Ovary (tissue), 9 donors: ENCODE results near the gene LCN10. TPM values are rescaled to one million over a fixed set of nuclear protein-coding genes. Genes with fewer than 3 reads are reported as not detected.

Experiments used
- DNase-seq, 5 donors: peaks; one replicate each; pipeline ENCODE4 v3.0.0-alpha.2; 2019 to 2020
- H3K27ac ChIP-seq, 2 donors: fragments of 200-600 bp; one replicate each; pipeline versions ENCODE4 v1.5.1 to v1.8.0; 2019 to 2022
- H3K27me3 ChIP-seq: fragments of 200-600 bp; one replicate; pipeline ENCODE4 v1.8.0; 2022
- H3K36me3 ChIP-seq: fragments of 200-600 bp; sonication (generic); one replicate; pipeline ENCODE4 v1.5.1; 2019
- H3K4me1 ChIP-seq: one replicate; pipeline ENCODE4 v1.8.1; 2013; ENCODE audit warnings: mild to moderate bottlenecking, moderate library complexity; ENCODE audit not compliant: insufficient read depth
- H3K4me3 ChIP-seq: fragments of 200-600 bp; sonication (generic); one replicate; pipeline ENCODE4 v1.5.1; 2017
- H3K9me3 ChIP-seq, 2 donors: fragments of 200-600 bp in 1 of 2; sonication (generic) in 1 of 2; one replicate each; pipeline versions ENCODE4 v1.5.1 to v1.8.1; 2013 to 2019; ENCODE audit warnings: mild to moderate bottlenecking in 1 of 2, moderate library complexity in 1 of 2
- EP300 ChIP-seq: sonication (generic); formaldehyde crosslinking; IDR thresholded peaks from one replicate; pipeline ENCODE4 v1.6.1; 2017; ENCODE audit warnings: antibody characterized with exemption
- POLR2A ChIP-seq: fragments of 450-650 bp; IDR thresholded peaks from one replicate; pipeline ENCODE4 v1.6.1; 2017; ENCODE audit warnings: antibody characterized with exemption, mild to moderate bottlenecking, moderate library complexity
- WGBS, 3 donors: extraction: QIAGEN DNeasy Blood & Tissue Kit in 1 of 3; methylation state at CpG; one replicate each; pipeline versions ENCODE4 v1.1.5 to v1.1.7; 2013 to 2017; 5-methylcytosine and 5-hydroxymethylcytosine counted together
- intact Hi-C, 4 donors: fragments of 100-400 bp; cut with DNase I; formaldehyde crosslinking; loops; one replicate each; pipeline versions ENCODE4 v1.11.0 to v1.15.1; 2022 to 2023
- polyA plus RNA-seq, 2 donors: library from polyadenylated mRNA; stranded (reverse); fragments of 200-250 nt in 1 of 2; fragments of 350-450 nt in 1 of 2; fragmentation: Illumina TruSeq in 1 of 2; extraction: RNeasy Lipid Tissue Mini Kit (QIAGEN cat#74804) in 1 of 2; gene quantifications; one replicate each; pipeline ENCODE4 v1.2.3, GENCODE V29; 2013 to 2014
- total RNA-seq, 7 donors: library from RNA; depleted of rRNA in 2 of 7; stranded (reverse); fragments of >200 nt in 2 of 7; fragmentation: NEBNext Ultra II Directional in 3 of 7; extraction: Animal tissue kit (Norgen Biotek cat#: 25700) in 3 of 7; gene quantifications; one replicate each; pipeline versions ENCODE4 v1.1.0 to v1.2.4, GENCODE V29; 2016 to 2023
- TF ChIP-seq, protein P1 (sequence below), 3 donors: fragments of 450-650 bp in 2 of 3; fragments of 200-600 bp in 1 of 3; IDR thresholded peaks; one replicate each; pipeline versions ENCODE4 v1.5.1 to v1.8.0; 2016 to 2022; ENCODE audit warnings: antibody characterized with exemption in 3 of 3, mild to moderate bottlenecking in 1 of 3
- donor health status: DM: no; HTN: no; CAD: no; lungs with moderate emphysema.
- donor health status: DM: no; HTN: no; CAD: no.
- donor health status: Bipolar disorder and iron deficiency.
- donor health status: DM: yes; HTN: yes; CAD: no.
- donor health status: DM: no; HTN: no; CAD: no.
- donor health status: DM: yes; HTN: yes; CAD: no.

Gene LCN10
- total and polyA plus RNA-seq, 9 donors: 1.4 to 45.4 (median 4.5) TPM

DNA sequence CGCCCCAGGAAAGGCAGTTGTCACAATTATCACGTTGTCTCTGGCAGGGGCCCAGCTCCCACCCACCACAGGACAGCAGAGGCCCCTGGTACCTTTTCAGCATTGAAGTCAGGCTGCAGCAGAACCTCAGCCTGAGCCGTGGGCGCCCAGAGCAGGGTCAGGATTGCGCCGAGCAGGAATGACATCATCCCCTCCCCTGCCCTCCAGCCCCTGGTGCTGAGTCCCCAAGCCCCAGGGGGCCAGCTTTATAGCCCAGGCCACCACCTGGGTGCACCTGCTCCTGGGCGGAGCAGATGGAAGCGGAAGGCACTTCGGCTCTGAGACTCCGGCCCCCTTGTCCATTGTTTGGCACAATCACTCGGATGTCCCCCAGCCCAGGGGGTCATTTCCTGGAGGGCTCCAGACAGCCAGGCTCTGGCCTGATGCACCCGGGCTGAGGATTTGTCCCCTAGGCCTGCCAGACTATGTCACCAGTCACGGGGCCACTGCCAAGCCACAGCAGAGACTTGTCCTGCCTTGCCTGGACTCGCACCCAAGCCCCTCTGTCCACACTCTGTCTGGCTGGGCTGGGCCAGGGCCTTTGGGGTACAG lies 21.7 kb upstream of the LCN10 start, which contains the start of gene LCN15:
Gene LCN15, minus strand, starts transcription at position 218 of the 591 bp plus-strand sequence. Its CDS starts 30 bp downstream, at position 188.
- Histone ChIP-seq H3K4me1 (no peaks in the 10 kb centered on the region), H3K27ac (no peak within 1 kb of the TSS), H3K36me3 (no peaks in the 10 kb centered on the region), H3K4me3 (no peak within 1 kb of the TSS), H3K9me3 (no peaks in the 10 kb centered on the region), H3K27me3 (no peaks in the 10 kb centered on the region)
- 72 to 78% (median 73%) methylated on average over 8 to 14 of the region's 14 CpGs for WGBS, 3 donors
- DNase-seq: peak in 1 of 5 donors; percentile 30
- TF ChIP-seq, protein P1, sequence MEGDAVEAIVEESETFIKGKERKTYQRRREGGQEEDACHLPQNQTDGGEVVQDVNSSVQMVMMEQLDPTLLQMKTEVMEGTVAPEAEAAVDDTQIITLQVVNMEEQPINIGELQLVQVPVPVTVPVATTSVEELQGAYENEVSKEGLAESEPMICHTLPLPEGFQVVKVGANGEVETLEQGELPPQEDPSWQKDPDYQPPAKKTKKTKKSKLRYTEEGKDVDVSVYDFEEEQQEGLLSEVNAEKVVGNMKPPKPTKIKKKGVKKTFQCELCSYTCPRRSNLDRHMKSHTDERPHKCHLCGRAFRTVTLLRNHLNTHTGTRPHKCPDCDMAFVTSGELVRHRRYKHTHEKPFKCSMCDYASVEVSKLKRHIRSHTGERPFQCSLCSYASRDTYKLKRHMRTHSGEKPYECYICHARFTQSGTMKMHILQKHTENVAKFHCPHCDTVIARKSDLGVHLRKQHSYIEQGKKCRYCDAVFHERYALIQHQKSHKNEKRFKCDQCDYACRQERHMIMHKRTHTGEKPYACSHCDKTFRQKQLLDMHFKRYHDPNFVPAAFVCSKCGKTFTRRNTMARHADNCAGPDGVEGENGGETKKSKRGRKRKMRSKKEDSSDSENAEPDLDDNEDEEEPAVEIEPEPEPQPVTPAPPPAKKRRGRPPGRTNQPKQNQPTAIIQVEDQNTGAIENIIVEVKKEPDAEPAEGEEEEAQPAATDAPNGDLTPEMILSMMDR (IDR thresholded peaks at IDR 0.05): no peak
- TF ChIP-seq EP300: no peak
- TF ChIP-seq POLR2A: no peak
- intact Hi-C loops: no loop called here

DNA sequence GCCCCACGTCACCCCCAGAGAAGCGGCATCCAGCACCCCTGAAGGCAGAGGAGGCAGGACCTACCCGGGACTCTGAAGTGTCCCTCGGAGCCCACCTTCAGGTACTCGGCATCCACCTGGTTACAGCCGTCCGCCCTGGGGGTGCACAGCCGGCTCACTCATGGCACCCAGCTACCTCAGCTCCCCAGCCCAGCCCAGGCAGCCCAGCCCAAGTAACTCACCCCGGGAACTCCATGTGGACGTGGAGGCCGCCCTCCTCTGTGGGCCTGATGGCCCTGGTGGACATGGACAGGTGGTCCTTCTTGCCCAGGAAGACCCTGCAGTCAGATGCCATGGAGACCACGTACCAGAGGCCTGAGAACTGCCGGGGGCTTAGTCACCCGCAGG lies 20.9 kb upstream of the LCN10 start:
- 71 to 78% (median 78%) methylated on average over 14 of the region's 14 CpGs for WGBS, 3 donors
- H3K9me3 ChIP-seq: no peaks in the 10 kb centered on the region
- TF ChIP-seq EP300 (no peak), POLR2A (no peak)
- TF ChIP-seq, protein P1 (IDR thresholded peaks at IDR 0.05): no peak
- H3K27me3 ChIP-seq: no peaks in the 10 kb centered on the region
- H3K4me1 ChIP-seq: no peaks in the 10 kb centered on the region
- no peak overlapping the region for H3K27ac ChIP-seq
- intact Hi-C loops: no loop called here
- peak in 2 of 5 donors; percentile 21 to 28 for DNase-seq
- H3K4me3 ChIP-seq: no peak overlapping the region
- no peaks in the 10 kb centered on the region for H3K36me3 ChIP-seq

DNA sequence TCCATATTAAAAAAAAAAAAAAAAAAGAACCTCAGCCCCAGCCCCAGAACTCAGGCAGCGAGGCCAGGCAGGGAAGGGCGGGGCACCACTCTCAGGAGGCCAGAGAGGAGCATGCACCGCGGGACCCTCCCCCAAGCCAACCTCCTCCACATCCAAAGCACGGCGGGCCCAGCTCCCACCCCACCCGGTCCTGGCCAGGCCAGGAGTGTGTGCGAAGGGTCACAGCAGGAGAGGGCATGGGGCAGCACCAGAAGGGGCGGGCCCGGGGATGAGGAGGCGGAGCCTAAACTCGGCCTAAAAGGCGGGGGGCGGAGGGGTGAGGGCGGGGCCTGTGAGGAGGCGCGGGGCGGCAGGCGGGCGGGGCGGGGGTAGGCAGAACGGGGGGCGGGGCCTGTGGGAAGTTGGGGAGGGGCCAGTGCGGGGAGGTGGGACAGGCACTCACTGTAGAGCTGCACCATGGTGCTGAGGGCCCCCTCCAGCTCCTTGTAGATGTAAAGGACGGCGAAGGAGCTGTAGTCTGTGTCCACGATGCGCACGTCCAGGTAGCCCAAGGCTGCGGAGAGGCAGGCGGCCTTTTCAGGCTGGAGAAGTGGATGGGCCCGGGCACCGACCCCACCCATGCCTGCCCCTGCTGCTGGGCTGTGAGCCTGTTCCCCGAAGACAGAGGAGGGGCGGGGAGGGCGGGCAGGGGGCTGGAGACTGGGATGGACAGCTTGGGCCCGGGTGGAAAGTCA lies 20.3 kb upstream of the LCN10 start:
- DNase-seq: peak; percentile 32 to 59 (median 49)
- TF ChIP-seq, protein P1 (IDR thresholded peaks at IDR 0.05): no peak
- TF ChIP-seq POLR2A (no peak), EP300 (no peak)
- no peaks in the 10 kb centered on the region for H3K9me3 ChIP-seq
- no peaks in the 10 kb centered on the region for H3K27me3 ChIP-seq
- 7 to 14% (median 13%) methylated on average over 36 to 37 of the region's 37 CpGs for WGBS, 3 donors
- no peaks in the 10 kb centered on the region for H3K4me1 ChIP-seq
- intact Hi-C loops: no loop called here
- H3K36me3 ChIP-seq: no peaks in the 10 kb centered on the region
- H3K27ac ChIP-seq: no peak overlapping the region
- H3K4me3 ChIP-seq: no peak overlapping the region

DNA sequence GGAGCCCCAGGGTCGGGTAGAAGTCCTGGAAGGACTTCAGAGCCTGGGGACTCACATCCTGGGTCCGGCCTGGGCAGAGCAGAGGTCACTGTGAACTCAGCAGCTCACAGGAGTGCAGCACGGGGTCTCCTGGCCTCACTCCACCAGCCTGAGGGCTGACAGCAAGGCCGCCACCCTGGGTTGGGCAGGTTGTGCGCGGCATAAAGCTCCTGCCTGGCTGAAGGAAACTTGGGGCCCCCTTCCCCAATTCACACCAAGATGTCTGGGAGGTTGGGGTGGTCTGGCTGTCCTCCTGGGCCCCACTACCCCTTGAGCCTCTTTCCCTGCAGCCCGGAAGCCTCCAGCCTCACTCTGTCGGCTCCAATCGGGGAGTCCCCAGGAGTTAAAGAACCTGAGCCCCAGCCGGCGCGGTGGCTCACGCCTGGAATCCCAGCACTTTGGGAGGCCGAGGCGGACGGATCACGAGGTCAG lies 19.5 kb upstream of the LCN10 start:
- H3K36me3 ChIP-seq: no peaks in the 10 kb centered on the region
- intact Hi-C loops: no loop called here
- no peaks in the 10 kb centered on the region for H3K4me1 ChIP-seq
- TF ChIP-seq, protein P1 (IDR thresholded peaks at IDR 0.05): no peak
- TF ChIP-seq EP300 (no peak), POLR2A (no peak)
- H3K9me3 ChIP-seq: no peaks in the 10 kb centered on the region
- no peaks in the 10 kb centered on the region for H3K27me3 ChIP-seq
- H3K4me3 ChIP-seq: no peak overlapping the region
- 68 to 73% (median 72%) methylated on average over 14 to 17 of the region's 17 CpGs for WGBS, 3 donors
- DNase-seq: peak in 1 of 5 donors; percentile 21
- no peak overlapping the region for H3K27ac ChIP-seq
